HG03439 (cell line): Measurements from ENCODE around the gene CHD5.

Experiments used
- ATAC-seq: cut with Tn5 transposase; IDR thresholded peaks from one replicate; pipeline ENCODE4 v1.9.1; 2021; ENCODE audit warnings: mild to moderate bottlenecking, moderate library complexity; ENCODE audit not compliant: unreplicated experiment

Gene CHD5

GRCh38 chr1:6202256-6202655 is 22.1 kb upstream of the CHD5 start:
- no peak for ATAC-seq

DNA sequence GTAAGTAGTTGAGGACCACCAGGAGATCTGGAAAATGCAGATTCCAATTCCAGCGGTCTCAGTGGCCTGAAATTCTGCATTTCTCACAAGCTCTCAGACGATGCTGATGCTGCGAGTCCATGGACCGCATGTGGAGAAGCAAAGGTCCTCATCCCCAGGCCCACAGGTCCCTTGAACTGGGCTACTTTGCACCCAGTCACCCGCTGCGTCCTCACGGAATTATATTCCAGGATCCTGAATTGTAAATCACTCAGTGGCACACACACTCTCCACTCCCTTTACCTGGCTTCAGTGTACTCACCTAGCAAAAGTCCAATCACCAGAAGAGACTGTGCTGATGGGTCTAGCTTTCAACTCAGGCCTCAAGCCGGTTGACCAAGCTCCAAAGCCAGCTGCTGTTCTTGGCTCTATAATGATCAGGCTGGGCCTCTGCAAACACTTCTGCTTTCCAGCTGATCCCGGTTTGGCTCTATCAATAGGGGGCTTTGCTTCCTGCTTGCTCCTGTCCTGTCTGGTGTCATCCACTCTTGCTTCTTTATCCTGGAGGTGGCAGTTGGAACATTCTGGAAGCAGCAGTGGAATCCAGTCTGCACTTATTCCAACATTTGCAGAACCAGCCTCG is 20.2 kb upstream of the CHD5 start:
- ATAC-seq: no peak

DNA sequence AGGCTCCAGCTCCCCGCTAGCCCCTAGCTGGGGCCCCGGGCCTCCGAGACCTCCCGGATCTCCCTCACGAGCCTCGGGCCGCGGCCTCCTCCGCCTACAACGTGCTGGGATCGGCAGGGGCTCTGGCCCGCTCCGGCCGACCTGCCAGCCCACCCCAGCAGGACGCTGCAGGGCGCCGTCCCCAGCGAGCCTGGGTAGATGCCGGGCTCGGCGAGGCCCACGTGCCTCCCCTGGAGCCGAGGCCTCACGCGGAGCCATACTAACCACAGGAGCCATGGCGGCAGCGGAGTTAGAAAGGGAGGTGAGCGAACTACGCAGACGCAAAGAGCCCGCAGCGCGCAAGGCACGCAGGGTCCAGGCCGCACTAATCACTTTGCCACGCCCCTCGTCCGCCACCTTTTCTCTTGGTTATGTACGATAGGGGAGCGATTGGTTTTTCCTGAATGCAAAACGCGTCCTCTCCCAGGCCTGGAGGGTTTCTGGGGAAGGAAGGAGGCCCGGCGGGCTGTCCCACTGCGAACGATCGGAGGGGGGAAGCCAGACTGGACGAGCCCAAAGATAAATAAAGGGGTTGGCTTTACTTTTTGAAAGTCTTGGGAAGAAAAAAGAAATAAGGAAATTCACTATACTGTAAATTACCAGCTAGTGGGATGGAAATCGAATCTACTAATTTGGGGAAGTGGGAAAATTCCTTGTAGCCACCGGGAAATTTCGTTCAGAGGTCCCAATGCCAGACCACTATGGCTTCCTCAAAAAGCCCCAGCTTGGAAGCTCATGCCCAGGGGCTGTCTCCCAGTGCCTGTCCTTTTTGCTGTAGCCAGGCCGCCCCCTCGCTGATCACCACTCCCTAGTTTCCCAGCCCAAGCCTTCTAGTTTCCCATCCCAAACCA is 19.4 kb upstream of the CHD5 start, which contains the start of gene RPL22:
Gene RPL22, minus strand, starts transcription at position 298 of the 890 bp plus-strand sequence. Its CDS starts 22 bp downstream, at position 276.
- ATAC-seq: peak; percentile 95

DNA sequence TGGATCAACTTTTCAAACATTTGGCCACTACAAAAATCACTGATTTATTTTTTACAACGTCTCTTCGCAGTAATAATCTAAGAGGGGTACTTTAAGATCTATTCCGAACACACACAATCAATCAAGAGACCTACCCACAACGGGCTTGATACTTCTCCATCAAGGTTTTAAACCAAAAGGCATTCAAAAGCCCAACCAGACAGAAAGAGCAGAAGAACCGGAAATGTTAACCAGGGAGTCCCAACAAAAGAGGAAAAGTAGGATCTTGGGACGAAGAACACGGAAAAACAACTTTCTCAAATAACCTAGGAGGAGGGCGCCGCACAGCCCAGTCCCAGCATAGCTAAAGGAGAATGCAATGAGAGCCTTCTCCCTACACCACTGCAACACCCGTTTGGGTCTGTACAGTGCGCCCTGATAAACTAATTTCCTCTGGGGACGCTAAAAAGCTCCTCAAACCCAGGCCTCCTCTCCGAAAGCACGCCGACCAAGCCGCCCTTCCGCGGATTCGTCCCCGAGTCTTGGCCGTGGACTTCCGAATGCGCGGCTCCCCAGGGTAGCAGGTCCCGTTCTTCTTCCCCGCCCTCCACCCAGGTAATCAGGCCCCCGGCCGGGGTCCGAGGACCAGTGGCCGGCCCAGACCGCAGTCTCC is 18.7 kb upstream of the CHD5 start:
- ATAC-seq: peak; percentile 30

GRCh38 chr1:6197746-6198427 is 17.8 kb upstream of the CHD5 start:
- ATAC-seq: no peak

DNA sequence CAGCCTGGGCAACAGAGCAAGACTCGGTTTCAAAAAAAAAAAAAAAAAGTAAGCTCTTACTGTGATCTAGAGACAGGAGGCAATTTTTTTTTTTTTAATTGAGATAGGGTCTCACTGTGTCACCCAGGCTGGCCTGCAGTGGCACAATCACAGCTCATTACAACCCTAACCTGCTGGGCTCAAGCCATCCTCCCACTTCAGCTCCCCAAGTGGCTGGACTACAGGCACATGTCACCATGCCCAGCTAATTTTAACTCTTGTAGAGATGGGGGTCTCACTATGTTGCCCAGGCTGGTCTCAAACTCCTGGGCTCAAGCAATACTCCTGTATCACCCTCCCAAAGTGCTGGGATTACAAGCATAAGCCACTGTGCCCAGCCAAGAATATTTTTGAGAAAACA is 11.8 kb upstream of the CHD5 start:
- no peak for ATAC-seq

GRCh38 chr1:6188466-6188865 is 8.3 kb upstream of the CHD5 start:
- ATAC-seq: no peak

DNA sequence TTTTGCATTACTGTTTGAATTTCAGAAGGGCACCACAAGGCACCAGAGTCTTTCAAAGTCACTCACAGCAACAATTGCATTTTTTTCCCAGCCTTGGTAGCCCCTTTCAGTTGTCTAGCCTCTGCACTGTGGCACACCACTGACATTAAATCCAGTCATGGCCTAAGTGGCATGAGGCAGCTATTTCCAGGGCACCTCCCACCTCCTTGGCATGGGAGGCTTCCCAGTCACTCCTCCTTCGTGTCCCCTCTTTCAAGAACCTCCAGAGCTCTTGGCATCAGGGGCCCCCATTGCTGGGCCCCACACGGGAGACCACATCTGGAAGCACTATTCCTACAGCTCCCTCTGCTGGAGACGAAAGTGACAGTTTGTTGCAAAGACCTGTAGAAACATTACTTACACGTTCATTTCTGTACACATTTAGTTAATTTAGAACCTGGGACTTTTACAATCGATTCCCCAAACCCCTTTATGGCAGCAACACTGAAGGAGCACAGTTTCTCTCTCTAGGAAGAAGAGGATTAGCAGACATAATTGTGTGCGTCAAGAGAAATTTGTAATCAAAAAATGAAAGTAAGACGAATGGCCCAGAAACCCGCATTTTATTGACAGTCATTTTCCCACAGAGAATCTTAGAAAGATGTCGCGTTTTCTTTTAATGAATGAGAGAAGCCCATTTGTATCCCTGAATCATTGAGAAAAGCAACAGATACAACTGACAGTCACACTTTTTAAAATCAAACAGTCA is 5.7 kb upstream of the CHD5 start:
- ATAC-seq: no peak

DNA sequence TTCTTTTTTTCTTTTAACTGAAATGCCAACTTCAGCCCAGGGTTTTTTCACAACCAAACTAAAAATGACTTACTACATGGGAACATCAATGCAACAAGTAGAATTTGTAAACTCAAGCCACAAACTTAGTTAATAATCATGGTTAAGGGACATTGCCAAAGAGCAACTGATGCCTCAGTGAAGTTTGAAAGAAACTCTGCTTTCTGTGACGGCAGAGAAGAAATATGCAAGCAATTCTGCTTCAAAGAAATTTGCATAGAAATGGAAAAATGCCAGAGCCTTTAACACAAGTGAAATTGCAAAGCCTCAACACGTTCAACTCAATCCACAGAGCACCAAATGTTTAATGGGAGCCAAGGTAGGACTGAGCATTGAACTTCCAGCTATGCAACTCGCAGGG is 5.0 kb upstream of the CHD5 start:
- no peak for ATAC-seq

GRCh38 chr1:6184083-6184783 is 4.1 kb upstream of the CHD5 start:
- no peak for ATAC-seq

DNA sequence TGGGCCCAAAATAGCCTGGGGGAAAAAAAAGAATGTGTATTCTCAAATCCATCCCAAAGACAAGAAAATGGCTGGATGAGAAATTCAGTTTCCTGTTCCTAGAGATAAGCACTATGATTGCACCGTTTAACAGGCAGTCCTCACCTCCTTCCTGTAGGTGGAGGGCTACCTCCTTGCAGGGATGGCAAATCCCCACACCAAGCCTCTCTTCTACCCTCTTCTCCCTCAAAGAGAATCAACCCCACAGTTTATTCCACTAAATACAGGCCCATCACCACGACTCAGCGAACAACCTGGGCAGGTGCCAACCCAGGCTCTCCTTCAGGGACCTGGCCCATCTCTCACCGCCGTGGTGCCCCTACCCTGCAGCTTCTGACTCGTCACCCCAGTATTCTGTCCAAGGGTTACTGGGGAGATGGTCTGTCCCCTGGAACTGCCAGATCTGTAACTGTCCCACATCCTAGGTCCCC is 3.4 kb upstream of the CHD5 start:
- no peak for ATAC-seq

DNA sequence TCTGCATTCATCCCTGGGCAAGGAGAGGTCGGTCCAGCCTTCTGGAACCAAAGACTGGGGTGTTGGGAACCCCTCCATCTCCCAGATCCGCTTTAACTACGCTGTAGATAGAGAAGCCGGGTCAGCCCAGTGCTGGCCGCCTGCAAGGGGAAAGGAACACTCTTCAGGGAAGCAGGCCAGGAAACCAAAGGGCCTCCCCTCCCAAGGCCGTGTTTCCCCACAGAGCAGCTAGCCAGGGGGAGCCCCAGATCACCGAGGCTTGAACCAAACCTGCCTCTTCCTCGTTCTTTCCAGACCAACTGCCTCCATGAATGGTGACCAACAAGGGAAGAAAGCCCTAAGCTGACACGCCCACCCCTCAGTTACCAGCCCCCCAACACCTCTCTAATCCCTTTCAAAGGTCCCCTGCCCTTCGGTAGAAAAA is 1.2 kb upstream of the CHD5 start:
- no peak for ATAC-seq

DNA sequence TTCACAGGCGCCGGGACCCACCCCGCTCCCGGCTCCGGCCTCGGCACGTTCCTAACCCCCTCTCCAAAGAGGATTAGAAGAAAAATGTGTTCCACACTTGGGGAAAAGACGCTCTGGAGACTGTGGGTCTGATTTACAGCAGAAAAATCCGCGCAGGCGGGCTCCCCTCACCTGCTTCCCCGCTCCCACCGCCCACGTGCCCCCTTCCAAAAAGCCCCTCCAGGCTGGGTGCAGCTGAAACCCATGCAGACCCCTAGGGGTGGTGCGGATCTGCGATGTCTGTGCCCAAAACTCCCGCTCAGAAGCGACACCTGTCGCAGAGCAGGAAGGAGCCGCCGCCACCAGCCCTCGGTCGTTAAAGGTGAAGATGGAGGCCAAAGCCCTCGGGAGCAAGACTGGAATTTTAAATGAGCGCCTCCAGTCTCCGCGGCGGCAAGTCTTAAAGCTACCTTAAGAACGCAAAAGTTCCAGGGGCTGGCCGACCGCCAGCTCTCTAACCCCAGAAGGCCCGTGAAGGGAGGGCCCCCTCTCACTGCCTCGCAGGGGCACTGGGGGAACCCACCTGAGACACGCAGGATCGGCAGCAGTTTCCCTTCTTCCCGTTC is 688 bp upstream of the CHD5 start:
- no peak for ATAC-seq

GRCh38 chr1:6179564-6180175 is 451 bp downstream of the CHD5 start:
- no peak for ATAC-seq

DNA sequence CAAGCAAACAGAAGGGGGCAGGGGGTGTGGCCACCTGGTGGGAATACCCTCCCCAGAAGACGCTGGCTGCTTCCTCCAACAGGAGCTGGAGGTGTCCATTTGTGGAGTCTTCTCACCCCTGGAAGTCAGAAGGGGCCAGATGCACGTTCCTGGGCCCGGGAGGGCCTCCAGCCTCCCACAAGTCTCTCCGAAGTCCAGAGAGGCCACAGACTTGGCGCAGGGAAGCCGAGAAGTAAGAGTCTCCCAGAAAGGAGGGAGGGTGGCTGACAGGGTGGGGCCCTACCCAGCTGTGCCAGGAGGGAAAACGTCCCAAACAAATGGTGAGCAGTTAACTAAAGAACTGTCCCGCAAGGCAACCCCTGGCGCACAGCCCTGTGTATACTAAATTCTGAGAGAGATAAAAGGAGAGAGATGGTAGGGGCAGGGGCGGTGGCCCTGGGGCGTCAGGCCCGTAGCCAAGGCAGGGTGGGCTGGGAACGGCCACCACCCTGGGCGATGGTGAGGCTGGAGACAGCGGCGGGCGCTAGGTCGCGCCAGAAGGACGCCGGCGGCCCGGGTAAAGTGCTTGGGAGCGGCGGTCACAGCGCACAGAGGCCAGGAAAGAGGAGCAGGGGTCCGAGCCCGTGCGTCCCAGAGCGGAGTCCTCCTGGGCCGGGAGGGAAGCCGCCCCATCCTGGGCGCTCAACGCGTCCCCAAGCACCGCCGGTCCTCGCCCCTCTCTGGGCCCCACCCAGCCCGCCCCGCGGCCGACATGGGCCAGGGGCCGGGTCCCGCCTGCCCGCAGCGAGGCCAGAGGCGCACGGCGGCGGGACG is 1.2 kb downstream of the CHD5 start:
- no peak for ATAC-seq

GRCh38 chr1:6177681-6178380 is 2.3 kb downstream of the CHD5 start:
- ATAC-seq: no peak

GRCh38 chr1:6176779-6177178 is 3.3 kb downstream of the CHD5 start:
- ATAC-seq: no peak
